ENCODE data around the gene TMEM52B.
A peak's percentile ranks its signal among the peaks of the same experiment; 100 is the strongest.

Gene TMEM52B

GRCh38 chr12:10178821-10179220, at the start of gene TMEM52B:
TSS of gene TMEM52B (plus strand) at chr12:10179032. CDS start at chr12:10179575, 543 bp downstream.
- no peak for FAIRE-seq

GRCh38 chr12:10130042-10130441, 48.8 kb upstream of the TMEM52B start, which contains the start of gene CLEC7A:
TSS of gene CLEC7A (minus strand) at chr12:10130199. CDS start at chr12:10130082, 117 bp downstream.
- FAIRE-seq = no peak

DNA sequence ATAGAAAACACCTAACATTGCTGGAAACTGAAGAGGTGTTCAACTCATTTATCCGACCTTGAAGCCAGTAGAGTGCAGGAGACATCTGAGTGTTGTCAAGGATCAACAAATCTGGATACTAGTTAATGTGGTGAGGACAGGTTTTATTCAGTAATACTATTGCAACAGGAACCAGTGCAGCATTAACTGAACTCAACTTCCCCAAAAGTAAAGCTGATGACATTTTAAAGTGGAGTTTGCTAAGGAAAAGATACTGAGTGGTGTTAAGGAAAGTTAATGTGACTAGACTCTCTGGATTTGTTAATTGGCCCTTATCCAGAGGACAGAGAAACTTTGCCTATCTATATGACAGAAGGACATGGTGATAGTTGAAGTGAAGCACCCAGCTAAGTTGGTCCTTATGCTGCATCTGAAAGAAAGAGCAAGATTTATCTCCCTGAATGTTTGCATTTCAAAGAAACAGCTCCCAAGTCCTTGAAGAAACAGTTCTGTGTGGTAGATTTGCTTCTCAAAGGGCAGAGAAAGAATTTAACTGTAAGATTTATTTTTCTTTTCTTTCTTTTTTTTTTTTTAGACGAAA, 47.6 kb upstream of the TMEM52B start:
- FAIRE-seq = no peak

DNA sequence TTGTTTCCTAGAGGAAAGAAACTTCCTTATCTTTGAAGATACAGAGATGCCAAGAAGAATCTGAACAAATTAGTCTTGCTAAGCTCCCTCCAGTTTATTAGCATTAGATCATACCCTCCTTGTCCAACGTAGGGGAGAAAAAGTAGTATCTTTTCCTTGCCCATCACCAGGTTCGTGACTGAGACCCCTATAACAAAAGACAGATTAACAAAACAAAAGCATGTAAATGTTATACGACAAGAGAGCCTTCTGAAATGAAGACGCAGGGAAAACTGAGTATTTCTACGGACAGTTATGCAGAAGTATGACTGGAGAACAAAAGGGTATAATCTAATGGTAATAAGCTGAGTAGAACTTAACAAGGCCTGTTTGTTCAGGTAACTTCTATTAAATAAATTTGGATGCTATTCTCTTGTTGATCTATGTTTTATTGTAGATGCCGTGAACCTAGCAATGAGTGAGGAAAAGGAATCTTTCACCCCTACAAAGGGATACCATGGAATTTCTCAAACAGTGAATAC, 45.9 kb upstream of the TMEM52B start:
- FAIRE-seq = no peak

- FAIRE-seq = no peak
These were observed 43.7 kb upstream of the TMEM52B start for GRCh38 chr12:10135126-10135525.

DNA sequence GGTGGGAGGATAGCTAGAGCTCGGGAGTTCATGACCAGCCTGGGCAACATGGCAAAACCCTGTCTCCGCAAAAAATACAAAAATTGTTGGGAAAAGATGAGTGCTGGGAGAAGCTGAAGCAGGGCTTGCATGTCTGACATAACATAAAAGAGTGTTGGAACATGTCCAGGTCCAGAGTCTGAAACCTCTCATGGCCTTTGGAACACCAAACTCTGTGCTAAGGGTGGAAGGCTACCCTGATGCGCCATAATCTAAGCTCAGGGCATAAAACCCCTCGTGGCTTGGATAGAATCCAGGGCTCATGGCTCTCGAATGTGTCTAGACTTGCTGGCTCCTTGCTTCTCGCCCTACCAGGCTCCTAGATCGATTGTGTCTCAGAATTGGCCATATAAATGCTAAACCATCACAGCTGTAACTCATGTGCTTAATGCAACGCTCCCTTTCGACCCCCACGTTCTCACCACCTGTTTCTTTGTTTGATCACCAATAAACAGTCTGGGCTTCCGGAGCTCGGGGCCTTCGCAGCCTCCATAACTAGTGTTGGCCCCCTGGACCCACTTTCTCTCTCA, 42.1 kb upstream of the TMEM52B start:
- FAIRE-seq = no peak

GRCh38 chr12:10140001-10140400, 38.8 kb upstream of the TMEM52B start:
- peak; percentile 41 for FAIRE-seq

- FAIRE-seq = no peak
These were observed 35.7 kb upstream of the TMEM52B start for GRCh38 chr12:10142976-10143589.

DNA sequence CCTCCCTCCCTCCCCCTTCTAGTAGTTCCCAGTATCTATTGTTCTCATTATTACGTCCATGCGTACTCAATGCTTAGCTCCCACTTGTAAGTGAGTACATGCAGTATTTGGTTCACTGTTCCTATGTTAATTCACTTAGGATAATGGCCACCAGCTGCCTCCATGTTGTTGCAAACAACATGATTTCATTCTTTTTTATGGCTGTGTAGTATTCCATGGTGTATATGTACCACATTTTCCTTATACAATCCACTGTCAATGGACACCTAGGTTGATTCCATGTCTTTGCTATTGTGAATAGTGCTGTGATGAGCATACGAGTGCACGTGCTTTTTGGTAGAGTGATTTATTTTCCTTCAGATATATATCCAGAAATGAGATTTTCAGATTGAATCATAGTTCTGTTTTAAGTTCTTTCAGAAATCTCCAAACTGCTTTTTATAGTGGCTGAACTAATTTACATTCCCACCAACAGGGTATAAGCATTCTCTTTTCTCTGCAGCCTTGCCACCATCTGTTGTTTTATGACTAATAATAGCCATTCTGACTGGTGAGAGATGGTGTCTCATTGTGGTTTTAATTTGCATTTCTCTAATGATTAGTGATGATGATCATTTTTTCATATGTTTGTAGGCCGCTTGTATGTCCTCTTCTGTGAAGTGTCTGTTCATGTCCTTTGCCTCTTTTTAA, 31.0 kb upstream of the TMEM52B start:
- FAIRE-seq = no peak

GRCh38 chr12:10151621-10152020, 27.2 kb upstream of the TMEM52B start:
- FAIRE-seq = no peak

DNA sequence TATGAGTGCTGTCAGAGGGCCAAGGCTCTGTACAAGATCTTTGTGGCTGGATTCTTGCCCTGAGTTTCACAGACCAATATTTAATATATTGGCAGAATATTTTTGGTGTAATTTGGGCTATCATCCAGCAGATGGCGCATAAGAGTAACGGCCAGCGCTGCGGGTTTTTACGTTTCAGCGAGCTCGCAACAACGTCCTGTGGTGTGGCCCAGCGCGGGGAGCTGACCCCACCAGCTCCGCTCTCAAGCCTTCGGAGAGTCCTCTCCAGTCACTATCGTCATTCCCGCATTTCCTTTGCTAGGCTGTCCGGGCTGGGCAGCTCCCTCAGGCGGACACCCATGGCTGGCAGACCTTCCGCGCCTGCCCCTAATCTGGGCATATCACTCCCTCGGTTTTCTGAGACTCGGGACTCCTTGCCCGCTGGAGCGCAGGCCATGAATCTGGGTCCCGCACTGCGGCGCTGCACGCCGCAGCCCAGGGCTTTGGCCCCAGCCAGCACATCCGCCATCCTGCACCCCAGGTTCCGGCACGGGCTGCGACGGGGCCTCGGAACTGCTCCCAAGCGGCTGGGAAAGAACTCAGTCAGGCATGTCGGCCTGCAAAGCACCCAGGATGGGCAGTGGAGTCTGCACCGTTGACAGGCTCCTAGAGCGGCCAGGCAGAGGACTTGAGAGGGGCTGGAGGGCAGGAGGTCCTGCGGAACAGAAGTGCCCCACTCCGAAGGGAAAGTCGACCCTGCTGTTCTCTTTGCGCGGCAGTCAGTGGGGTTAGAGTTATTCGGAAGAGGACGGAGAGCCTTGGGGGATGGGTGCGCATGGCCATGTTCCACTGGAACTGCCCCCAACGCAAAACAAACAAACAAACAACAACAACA, 25.3 kb upstream of the TMEM52B start:
- FAIRE-seq = no peak

- no peak for FAIRE-seq
These were observed 24.7 kb upstream of the TMEM52B start for GRCh38 chr12:10154145-10154496.

- FAIRE-seq = no peak
These were observed 22.9 kb upstream of the TMEM52B start for GRCh38 chr12:10155966-10156365.

GRCh38 chr12:10158406-10158805, 20.4 kb upstream of the TMEM52B start:
- no peak for FAIRE-seq

- no peak for FAIRE-seq
These were observed 19.6 kb upstream of the TMEM52B start for GRCh38 chr12:10159280-10159679.

DNA sequence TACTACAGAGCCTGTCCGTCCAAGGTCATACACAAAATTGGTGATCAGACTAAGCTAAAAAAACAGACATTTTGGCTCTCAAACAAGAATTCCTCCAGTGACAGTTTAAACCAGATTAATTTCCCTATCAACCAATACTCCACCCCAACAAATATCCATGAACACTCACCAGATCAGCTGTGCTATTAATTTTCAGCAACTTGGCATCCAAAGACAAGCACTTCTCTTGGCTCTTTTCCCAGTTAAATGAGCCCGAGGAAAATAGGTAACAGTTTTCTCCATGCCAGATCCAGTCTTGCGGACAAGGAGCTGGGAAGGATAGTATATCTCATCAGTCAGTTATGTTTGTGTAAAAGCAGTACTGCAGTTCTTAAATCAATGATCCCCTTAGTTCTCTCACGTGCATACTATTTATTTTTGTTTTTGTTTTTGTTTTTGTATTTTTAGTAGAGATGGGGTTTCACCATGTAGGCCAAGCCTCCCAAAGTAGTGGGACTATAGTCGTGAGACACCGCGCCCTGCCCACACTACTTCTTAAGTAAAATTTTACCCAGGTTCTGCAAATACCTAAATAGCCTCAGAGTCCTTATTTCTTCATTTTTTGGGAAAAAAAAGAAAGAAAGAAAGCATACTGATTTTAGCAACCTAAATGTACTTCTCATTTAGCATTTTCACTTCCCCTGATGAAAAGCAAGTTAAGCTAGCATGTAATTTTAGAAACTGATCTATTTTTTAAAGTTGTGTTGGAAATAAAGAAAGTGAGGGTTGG, 18.0 kb upstream of the TMEM52B start:
- FAIRE-seq = no peak

- no peak for FAIRE-seq
These were observed 15.7 kb upstream of the TMEM52B start for GRCh38 chr12:10163084-10163483.

GRCh38 chr12:10165421-10165820, 13.4 kb upstream of the TMEM52B start:
- no peak for FAIRE-seq

- no peak for FAIRE-seq
These were observed 11.2 kb upstream of the TMEM52B start for GRCh38 chr12:10167599-10167998.

- no peak for FAIRE-seq
These were observed 9.7 kb upstream of the TMEM52B start for GRCh38 chr12:10169104-10169503.

- FAIRE-seq = no peak
These were observed 8.6 kb upstream of the TMEM52B start for GRCh38 chr12:10170216-10170615.
